Gastrocnemius medialis (tissue), 4 donors: ENCODE data around the gene CCM2. TPM values are rescaled to one million over a fixed set of nuclear protein-coding genes. Genes with fewer than 3 reads are reported as not detected.

Source experiments
- ATAC-seq, 2 donors: fragments of 150-250 bp; one replicate each; pipeline ENCODE4 v1.9.1; 2016
- DNase-seq, 2 donors: peaks; one replicate each; pipeline ENCODE4 v3.0.0-alpha.2; 2019
- H3K27ac ChIP-seq, 4 donors: fragments of 200-600 bp; sonication (generic); 1 replicate in 1 of 4; 2 replicates in 3 of 4; pipeline ENCODE4 v1.5.1; 2016 to 2018; ENCODE audit warnings: mild to moderate bottlenecking in 2 of 4, moderate library complexity in 1 of 4
- H3K27me3 ChIP-seq, 3 donors: fragments of 200-600 bp; sonication (generic) in 2 of 3; 1 replicate in 1 of 3; 2 replicates in 2 of 3; pipeline versions ENCODE4 v1.5.1 to v1.6.0; 2016 to 2019; ENCODE audit warnings: mild to moderate bottlenecking in 1 of 3, moderate library complexity in 1 of 3
- H3K36me3 ChIP-seq, 2 donors: fragments of 200-600 bp; sonication (generic) in 1 of 2; one replicate each; pipeline ENCODE4 v1.5.1; 2017 to 2018
- H3K4me1 ChIP-seq, 2 donors: fragments of 200-600 bp; sonication (generic) in 1 of 2; one replicate each; pipeline ENCODE4 v1.5.1; 2016 to 2017; ENCODE audit warnings: mild to moderate bottlenecking in 2 of 2
- H3K4me3 ChIP-seq, 4 donors: fragments of 200-600 bp; sonication (generic) in 3 of 4; 1 replicate in 1 of 4; 2 replicates in 3 of 4; pipeline ENCODE4 v1.5.1; 2016 to 2019; ENCODE audit warnings: mild to moderate bottlenecking in 2 of 4
- H3K9me3 ChIP-seq, 3 donors: fragments of 200-600 bp; sonication (generic) in 2 of 3; 1 replicate in 1 of 3; 2 replicates in 2 of 3; pipeline ENCODE4 v1.5.1; 2016 to 2019
- CTCF ChIP-seq, 5 experiments: fragments of 450-650 bp in 3 of 5; fragments of 200-600 bp in 2 of 5; sonication (generic) in 2 of 5; IDR thresholded peaks in 4 of 5; conservative IDR thresholded peaks in 1 of 5; 1 replicate in 4 of 5; 2 replicates in 1 of 5; pipeline ENCODE4 v1.5.1; 2016 to 2019; ENCODE audit warnings: antibody characterized with exemption in 5 of 5, mild to moderate bottlenecking in 3 of 5, moderate library complexity in 3 of 5
- POLR2A ChIP-seq, 2 donors: fragments of 450-650 bp; IDR thresholded peaks; one replicate each; pipeline ENCODE4 v1.6.1; 2017; ENCODE audit warnings: antibody characterized with exemption in 2 of 2, mild to moderate bottlenecking in 2 of 2, moderate library complexity in 2 of 2
- in situ Hi-C, 4 donors: fragments of 200-750 bp; cut with MboI; loops; one replicate each; pipeline versions ENCODE4 v1.15.0 to v1.8.0; 2017; ENCODE audit warnings: low sequenced_read_pairs in 4 of 4
- intact Hi-C: fragments of 100-400 bp; cut with DNase I; formaldehyde crosslinking; loops from one replicate; pipeline ENCODE4 v1.15.1; 2023; ENCODE audit warnings: low total_unique reads
- total RNA-seq, 4 donors: library from RNA; depleted of rRNA; stranded (reverse); fragments of >200 nt; gene quantifications; one replicate each; pipeline versions ENCODE4 v1.1.0 to v1.2.3, GENCODE V29; 2016

The CCM2 gene
- total RNA-seq, 4 donors from 2014 or later, result 37.7 to 61.8 (median 47.4) TPM

DNA sequence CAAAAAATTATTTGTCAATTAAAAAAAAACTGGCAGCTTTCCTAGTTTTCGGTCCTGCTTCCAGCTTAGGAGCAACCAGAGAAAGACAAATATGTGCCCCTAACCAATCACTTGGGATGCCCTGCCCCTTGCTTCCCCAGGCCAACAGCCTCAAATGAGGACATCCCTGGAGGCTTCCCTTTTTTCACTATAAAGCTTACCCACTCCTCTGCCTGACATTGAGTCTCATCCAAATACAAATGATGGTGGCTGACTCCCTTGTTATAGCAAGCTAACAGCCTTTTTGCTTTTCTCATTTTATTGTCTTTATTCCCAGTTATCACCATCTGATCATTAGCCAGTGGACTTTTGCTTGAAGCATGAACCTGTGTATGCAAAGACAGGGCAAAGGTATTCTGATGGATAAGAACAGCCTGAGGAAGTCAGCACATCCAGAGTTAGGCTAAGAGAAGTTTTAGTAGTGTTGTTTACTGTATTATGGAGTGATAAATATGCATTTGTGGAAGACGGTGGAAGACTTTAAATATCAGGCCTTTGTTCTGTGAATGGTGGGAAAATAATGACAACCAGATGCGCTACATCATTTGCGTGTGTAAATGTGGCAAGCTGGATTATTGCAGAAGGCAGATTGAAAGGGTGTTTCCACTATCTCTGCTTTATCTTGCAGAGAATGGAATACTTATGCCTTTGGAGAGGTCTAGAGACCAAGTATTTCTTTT, 1.7 kb upstream of the CCM2 start:
- H3K4me3 ChIP-seq, result peak overlapping the region; percentile 58 to 71 (median 62)
- no peak for DNase-seq
- ATAC-seq, result no peak
- in situ Hi-C loops, result loop anchor here in 1 of 4 donors (10.0 kb wide), 2 partner anchors 106 to 414 kb away; partner anchors contain the start of gene TMED4
- peaks cover 13 to 21% of the 10 kb centered on the region in 2 donors for H3K4me1 ChIP-seq
- H3K9me3 ChIP-seq, result no peaks in the 10 kb centered on the region
- no peaks in the 10 kb centered on the region for H3K27me3 ChIP-seq
- no peaks in the 10 kb centered on the region for H3K36me3 ChIP-seq
- TF ChIP-seq POLR2A (IDR thresholded peaks at IDR 0.05), result no peak
- no peak for TF ChIP-seq CTCF (IDR thresholded peaks at IDR 0.05 in 4 of 5, conservative IDR thresholded peaks at IDR 0.05 in 1 of 5)
- intact Hi-C loops, result loop anchor here (2.0 kb wide), 1 partner anchor 150 kb away; the partner anchor contains the start of gene H2AZ2
- peak overlapping the region; percentile 85 to 94 (median 92) for H3K27ac ChIP-seq

DNA sequence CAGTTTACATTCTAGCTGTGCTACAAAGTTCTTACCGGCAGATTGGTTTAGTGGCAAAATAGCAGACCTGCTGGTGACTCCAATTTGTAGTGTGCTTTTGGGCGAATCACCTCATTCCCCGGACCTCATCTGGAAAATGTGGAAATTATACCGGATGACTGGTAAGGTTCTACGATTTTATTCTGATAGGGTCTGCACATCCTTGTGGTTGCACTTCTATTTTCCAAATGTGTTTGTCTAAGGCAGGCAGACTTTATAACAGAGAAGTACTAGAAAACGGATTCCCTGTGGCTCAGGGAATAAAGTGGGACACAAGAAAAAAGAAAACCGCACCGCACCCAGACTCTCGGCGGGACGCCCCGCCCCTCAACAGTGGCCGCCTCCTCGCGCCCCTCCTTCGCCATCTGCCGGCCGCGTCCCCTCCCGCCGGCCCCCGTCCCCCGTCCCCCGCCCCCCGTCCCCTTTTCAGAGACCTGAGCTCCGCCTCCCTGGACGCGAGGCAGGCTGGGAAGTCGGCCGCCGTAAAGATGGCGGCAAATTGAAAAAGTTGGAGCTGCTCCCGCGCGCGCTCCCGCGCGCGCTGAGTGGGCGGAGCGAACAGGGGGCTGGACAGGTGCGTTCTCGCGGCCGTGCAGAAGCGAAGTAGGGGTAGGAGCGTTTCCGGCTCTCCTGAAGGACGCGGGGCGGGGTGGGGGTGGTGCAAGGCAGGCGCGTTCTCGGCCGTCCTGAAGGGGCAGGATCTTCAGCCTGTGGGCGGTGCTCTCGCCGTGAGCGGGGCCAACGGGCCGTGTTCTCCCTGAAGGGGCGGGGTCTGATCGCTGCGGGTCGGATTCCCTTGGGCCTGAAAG, 532 bp upstream of the CCM2 start:
- peak overlapping the region; percentile 85 to 94 (median 92) for H3K27ac ChIP-seq
- no peaks in the 10 kb centered on the region for H3K9me3 ChIP-seq
- intact Hi-C loops, result loop anchor here (1.0 to 2.0 kb wide), 5 partner anchors 13 to 417 kb away; partner anchors contain the start of genes H2AZ2, PURB, TBRG4 and TMED4
- peaks cover 13 to 21% of the 10 kb centered on the region in 2 donors for H3K4me1 ChIP-seq
- H3K36me3 ChIP-seq, result no peaks in the 10 kb centered on the region
- peak overlapping the region; percentile 58 to 71 (median 62) for H3K4me3 ChIP-seq
- DNase-seq (peak; percentile 99), ATAC-seq (peak; percentile 93 to 95)
- TF ChIP-seq CTCF (IDR thresholded peaks at IDR 0.05 in 4 of 5, conservative IDR thresholded peaks at IDR 0.05 in 1 of 5) (peak in 1 of 5 experiments; percentile 22), POLR2A (IDR thresholded peaks at IDR 0.05) (peak; percentile 55 to 63)
- H3K27me3 ChIP-seq, result no peaks in the 10 kb centered on the region
- in situ Hi-C loops, result loop anchor here in 1 of 4 donors (10.0 kb wide), 2 partner anchors 105 to 415 kb away; partner anchors contain the start of gene TMED4

DNA sequence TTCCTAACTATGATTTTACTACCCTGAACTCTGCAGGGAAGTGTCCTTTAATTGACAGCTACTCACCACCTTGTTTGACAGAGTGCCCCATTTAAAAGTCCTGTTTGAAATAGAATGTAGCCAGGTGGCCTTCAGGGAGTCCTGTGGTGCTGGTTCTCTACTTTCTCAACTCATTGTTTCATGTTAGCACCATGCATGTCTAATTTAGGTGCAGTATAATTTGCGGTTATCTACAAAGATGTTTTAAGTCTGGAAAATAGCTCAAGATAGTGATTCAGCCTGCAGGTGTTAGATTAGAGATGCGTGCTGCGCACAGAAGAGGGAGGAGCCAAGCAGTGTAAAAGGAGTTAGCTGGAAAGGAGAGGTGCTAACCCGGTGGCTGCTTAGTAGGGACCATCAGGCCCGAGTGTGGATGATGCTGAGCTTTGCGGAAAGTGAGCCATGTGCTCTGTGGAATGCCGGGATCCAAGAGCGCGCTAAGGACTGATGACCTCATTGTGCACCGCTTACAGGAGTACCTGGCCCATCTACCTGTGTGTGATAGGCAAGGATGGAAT, 1.2 kb downstream of the CCM2 start:
- H3K9me3 ChIP-seq, result no peaks in the 10 kb centered on the region
- intact Hi-C loops, result loop anchor here (2.0 kb wide), 1 partner anchor 418 kb away; the partner anchor contains the start of gene TMED4
- ATAC-seq (no peak), DNase-seq (no peak)
- H3K4me1 ChIP-seq, result peaks cover 23 to 33% of the 10 kb centered on the region in 2 donors
- TF ChIP-seq CTCF (IDR thresholded peaks at IDR 0.05 in 4 of 5, conservative IDR thresholded peaks at IDR 0.05 in 1 of 5) (no peak), POLR2A (IDR thresholded peaks at IDR 0.05) (no peak)
- no peaks in the 10 kb centered on the region for H3K36me3 ChIP-seq
- no peaks in the 10 kb centered on the region for H3K27me3 ChIP-seq
- peak overlapping the region; percentile 85 to 94 (median 90) for H3K27ac ChIP-seq
- peak overlapping the region; percentile 71 to 85 (median 76) for H3K4me3 ChIP-seq
- in situ Hi-C loops, result no loop called here

GRCh38 chr7:45001826-45002225, 1.8 kb downstream of the CCM2 start:
- Histone ChIP-seq H3K4me3 (no peak overlapping the region), H3K36me3 (no peaks in the 10 kb centered on the region), H3K27me3 (no peaks in the 10 kb centered on the region), H3K4me1 (peaks cover 28 to 34% of the 10 kb centered on the region in 2 donors), H3K9me3 (no peaks in the 10 kb centered on the region), H3K27ac (peak overlapping the region; percentile 85 to 94 (median 90))
- intact Hi-C loops, result loop anchor here (2.0 kb wide), 1 partner anchor 419 kb away; the partner anchor contains the start of gene TMED4
- ATAC-seq (no peak), DNase-seq (no peak)
- in situ Hi-C loops, result no loop called here
- TF ChIP-seq CTCF (IDR thresholded peaks at IDR 0.05 in 4 of 5, conservative IDR thresholded peaks at IDR 0.05 in 1 of 5) (no peak), POLR2A (IDR thresholded peaks at IDR 0.05) (no peak)
